Progenitor cell of endocrine pancreas (in vitro differentiated cells): ENCODE results near the gene POLR2E. TPM values are rescaled to one million over a fixed set of nuclear protein-coding genes. Genes with fewer than 3 reads are reported as not detected.
"Not testable (repeated sequence)": the region's sequence is repeated elsewhere in the genome, so short reads cannot be mapped to it uniquely, and the experiment has no call there.

Experiments used
- DNase-seq: peaks from one replicate; pipeline ENCODE4 v3.0.0; 2021; ENCODE audit warnings: low spot score; ENCODE audit not compliant: unreplicated experiment
- H3K27ac Mint-ChIP-seq: 2 replicates; pipeline ENCODE4 v1.8.0; 2021; ENCODE audit warnings: mild to moderate bottlenecking, moderate library complexity, mixed read lengths
- H3K27me3 Mint-ChIP-seq: 2 replicates; pipeline ENCODE4 v1.8.0; 2021; ENCODE audit warnings: mixed read lengths
- H3K36me3 Mint-ChIP-seq: 2 replicates; pipeline ENCODE4 v1.8.0; 2022; ENCODE audit warnings: mixed read lengths; ENCODE audit not compliant: insufficient read depth
- H3K4me1 Mint-ChIP-seq: 2 replicates; pipeline ENCODE4 v1.8.0; 2021; ENCODE audit warnings: low read depth, mixed read lengths
- H3K4me3 Mint-ChIP-seq: 2 replicates; pipeline ENCODE4 v1.8.0; 2021; ENCODE audit warnings: low read depth, mild to moderate bottlenecking, moderate library complexity, mixed read lengths
- H3K9me3 Mint-ChIP-seq: 2 replicates; pipeline ENCODE4 v1.8.0; 2021; ENCODE audit warnings: low read depth, mixed read lengths
- total RNA-seq: library from RNA; stranded (reverse); gene quantifications from 2 replicates; pipeline ENCODE4 v1.2.1, GENCODE V29; 2021
- TF ChIP-seq, protein P1 (sequence below): fragments of 200-600 bp; sonication (generic); IDR thresholded peaks from one replicate; pipeline ENCODE4 v1.5.0; 2021; ENCODE audit warnings: antibody characterized with exemption, mild to moderate bottlenecking; ENCODE audit not compliant: unreplicated experiment

Gene POLR2E
- total RNA-seq, 1 donor from 2014 or later = 161 TPM

DNA sequence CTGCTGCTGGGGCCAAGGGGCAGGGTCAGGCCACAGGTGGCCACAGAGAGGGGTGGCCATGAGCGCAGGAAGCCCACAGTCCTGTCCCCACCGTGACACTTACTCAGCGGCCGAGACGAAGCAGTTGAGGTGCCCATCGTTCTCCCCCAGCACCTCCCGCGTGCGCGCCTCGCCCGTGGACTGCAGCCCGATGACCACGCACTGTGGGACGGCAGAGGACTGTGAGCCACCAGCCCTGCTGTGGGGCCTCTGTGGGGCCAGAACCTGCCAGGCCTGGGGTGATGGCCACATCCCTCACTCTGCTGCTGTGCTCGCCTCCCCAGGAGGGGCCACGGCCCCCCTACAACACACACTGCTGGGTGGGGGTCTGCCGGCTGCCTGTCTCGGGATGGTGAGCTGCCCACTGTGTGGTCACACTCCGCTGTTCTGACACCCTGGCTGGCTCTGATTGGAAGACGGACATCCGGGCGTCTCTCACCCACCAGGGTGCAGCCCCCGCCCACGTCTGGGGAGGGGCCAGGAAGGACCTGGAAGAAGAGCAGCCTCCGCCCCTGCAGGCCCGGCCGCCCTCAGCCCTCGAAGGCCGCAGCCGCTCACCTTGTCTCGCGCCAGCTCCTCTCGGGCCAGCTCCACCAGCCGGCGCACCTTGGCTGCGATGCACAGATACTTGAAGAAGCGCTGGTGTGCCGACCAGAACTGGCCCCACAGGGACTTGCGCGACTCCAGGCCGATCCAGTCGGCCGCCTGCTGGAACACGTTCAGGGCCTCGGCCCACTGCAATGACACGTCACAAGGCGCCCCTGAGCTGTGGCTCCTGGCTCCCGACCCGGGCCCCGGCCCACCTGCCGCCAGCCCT, 21.8 kb upstream of the POLR2E start:
- no peak for DNase-seq
- Mint-ChIP-seq H3K36me3 (peaks cover 8% of the 10 kb centered on the region), H3K9me3 (no peaks in the 10 kb centered on the region), H3K4me3 (no peak overlapping the region), H3K27ac (no peak overlapping the region), H3K27me3 (no peaks in the 10 kb centered on the region), H3K4me1 (no peaks in the 10 kb centered on the region)
- TF ChIP-seq, protein P1, sequence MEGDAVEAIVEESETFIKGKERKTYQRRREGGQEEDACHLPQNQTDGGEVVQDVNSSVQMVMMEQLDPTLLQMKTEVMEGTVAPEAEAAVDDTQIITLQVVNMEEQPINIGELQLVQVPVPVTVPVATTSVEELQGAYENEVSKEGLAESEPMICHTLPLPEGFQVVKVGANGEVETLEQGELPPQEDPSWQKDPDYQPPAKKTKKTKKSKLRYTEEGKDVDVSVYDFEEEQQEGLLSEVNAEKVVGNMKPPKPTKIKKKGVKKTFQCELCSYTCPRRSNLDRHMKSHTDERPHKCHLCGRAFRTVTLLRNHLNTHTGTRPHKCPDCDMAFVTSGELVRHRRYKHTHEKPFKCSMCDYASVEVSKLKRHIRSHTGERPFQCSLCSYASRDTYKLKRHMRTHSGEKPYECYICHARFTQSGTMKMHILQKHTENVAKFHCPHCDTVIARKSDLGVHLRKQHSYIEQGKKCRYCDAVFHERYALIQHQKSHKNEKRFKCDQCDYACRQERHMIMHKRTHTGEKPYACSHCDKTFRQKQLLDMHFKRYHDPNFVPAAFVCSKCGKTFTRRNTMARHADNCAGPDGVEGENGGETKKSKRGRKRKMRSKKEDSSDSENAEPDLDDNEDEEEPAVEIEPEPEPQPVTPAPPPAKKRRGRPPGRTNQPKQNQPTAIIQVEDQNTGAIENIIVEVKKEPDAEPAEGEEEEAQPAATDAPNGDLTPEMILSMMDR = no peak

DNA sequence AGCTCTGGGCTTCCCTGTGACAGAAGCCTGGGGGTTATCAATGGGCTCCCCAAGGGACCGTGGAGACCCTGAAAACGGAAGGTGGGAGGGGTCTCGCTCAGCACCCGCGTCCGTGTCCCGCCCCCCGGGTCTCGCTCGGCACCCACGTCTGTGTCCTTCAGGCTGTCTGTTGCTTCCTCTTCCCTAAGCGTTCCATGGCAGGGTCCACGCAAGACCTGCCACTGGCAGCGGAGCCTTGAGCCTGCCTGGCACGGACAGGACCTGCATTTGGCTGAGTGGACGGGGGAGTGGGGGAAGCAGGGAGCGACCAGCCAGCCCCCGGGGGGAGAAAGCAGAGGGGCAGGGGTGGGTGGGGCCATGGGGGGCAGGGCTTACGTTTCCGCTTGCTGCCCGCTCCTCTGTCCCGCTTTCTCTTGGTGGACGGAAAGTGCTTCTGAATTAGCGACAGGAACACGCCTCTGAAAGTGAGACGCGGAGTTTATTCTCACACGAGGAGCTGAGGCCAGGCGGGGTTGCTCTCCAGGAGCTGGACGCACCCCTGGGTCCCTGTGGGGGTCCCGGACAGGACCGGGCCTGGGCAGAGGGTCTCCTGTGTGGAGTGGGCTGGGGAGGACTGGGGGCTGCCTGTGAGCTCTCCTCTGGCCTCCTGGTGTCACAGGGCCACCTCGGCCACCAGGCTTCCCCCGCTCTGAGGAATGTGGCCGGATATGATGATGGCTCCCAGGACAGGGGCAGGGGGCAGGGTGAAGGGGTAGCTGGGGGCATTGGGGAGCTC, 20.7 kb upstream of the POLR2E start:
- Mint-ChIP-seq H3K4me1 (no peaks in the 10 kb centered on the region), H3K4me3 (no peak overlapping the region), H3K36me3 (peaks cover 4% of the 10 kb centered on the region), H3K9me3 (no peaks in the 10 kb centered on the region), H3K27me3 (no peaks in the 10 kb centered on the region), H3K27ac (no peak overlapping the region)
- DNase-seq = no peak
- TF ChIP-seq, protein P1 = no peak

DNA sequence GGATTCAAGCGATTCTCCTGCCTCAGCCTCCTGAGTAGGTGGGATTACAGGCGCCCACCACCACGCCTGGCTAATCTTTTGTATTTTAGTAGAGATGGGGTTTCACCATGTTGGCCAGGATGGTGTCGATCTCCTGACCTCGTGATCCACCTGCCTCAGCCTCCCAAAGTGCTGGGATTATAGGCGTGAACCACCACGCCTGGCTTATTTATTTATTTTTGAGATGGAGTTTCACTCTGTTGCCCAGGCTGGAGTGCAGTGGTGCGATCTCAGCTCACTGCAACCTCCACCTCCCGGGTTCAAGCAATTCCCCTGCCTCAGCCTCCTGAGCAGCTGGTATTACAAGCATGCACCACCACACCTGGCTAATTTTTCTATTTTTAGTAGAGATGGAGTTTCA, 19.6 kb upstream of the POLR2E start:
- H3K4me3 Mint-ChIP-seq, H3K36me3 Mint-ChIP-seq, H3K9me3 Mint-ChIP-seq, H3K27me3 Mint-ChIP-seq, H3K4me1 Mint-ChIP-seq, DNase-seq: not testable (repeated sequence)
- H3K27ac Mint-ChIP-seq = peak overlapping the region; percentile 41

DNA sequence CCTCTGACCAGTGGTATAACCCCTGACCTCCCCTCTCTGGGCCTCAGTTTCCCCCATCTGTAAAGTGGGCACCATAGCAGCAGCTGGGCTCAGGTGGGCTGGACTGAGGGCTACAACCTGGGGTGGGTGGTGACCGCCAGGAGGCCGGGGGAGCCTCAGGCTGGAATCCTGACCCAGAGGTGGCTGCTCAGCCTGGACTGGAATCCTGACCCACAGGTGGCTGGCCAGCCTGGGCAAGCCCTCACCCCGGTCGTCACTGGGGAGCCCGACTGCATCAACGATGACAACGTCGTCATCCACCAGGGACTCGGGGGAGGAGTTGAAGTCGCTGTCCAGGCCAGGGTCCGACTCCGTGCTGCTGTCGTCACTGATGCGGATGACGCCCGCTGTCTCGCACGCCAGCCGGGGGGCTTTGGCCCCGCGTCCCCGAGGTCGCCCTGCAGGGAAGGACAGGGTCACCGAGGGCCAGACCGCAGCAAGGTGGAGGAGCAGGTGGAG, 18.9 kb upstream of the POLR2E start:
- H3K4me1 Mint-ChIP-seq = no peaks in the 10 kb centered on the region
- peaks cover 4% of the 10 kb centered on the region for H3K36me3 Mint-ChIP-seq
- H3K4me3 Mint-ChIP-seq = no peak overlapping the region
- H3K27me3 Mint-ChIP-seq = no peaks in the 10 kb centered on the region
- TF ChIP-seq, protein P1 = no peak
- H3K9me3 Mint-ChIP-seq = no peaks in the 10 kb centered on the region
- no peak overlapping the region for H3K27ac Mint-ChIP-seq
- DNase-seq = no peak

DNA sequence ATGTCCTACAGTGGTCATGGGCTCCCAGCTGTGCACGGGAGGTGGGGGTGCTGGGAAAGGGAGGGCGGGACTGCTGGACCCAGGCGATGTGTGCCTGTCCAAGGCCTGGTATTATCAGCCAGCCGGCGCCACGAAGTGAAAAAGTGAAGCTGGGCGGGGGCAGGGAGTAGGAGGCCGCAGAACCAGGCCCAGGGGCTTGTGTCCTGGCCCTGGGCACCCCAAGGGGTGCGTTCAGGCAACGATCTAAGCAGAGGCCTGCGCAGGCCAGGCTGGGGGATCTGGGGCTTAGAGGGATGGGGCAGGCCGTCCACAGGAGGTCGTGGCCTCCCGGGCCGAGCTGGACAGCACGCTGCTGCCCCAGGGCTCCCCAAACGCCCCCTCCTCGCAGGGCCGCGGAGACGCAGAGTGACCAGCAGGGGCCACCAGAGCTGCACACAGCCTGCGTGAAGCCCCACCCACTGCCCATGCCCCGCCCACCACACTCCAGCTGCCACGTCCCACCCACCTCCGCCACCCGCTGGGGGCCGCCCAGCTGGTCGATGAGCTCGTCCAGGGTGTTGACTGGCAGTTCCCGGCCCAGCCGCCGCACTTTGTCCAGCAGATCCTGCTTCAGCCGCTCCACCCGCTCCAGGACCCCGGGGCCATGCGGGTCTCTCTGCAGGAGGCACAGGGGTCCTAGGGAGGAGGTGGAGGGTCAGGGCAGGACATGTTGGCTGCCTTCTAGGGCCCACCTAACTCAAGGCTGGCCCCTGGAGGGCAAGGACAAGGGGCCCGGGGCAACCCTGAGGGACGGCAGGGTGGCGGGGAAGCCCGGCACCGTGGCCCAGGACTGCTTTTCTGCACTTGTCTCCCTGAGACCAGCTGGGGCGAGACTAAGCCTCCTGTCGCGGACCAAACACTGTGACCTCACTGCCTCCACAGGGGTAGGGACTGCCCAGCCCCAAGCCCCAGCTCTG, 18.1 kb upstream of the POLR2E start:
- Mint-ChIP-seq H3K4me3 (no peak overlapping the region), H3K4me1 (no peaks in the 10 kb centered on the region), H3K27me3 (no peaks in the 10 kb centered on the region), H3K9me3 (no peaks in the 10 kb centered on the region), H3K36me3 (no peaks in the 10 kb centered on the region), H3K27ac (no peak overlapping the region)
- DNase-seq = peak; percentile 96
- TF ChIP-seq, protein P1 = peak; percentile 83
